GM12801 (cell line): ENCODE measurements around the gene DHX38.

Experiments
- TF ChIP-seq, protein P1 (sequence below): IDR thresholded peaks from one replicate; pipeline ENCODE4 v1.5.1; 2011; ENCODE audit warnings: control low read depth; ENCODE audit not compliant: insufficient read length; ENCODE audit errors: extremely low read depth

Gene DHX38

GRCh38 chr16:72122308-72122707, 28.7 kb downstream of the DHX38 start:
- TF ChIP-seq, protein P1, sequence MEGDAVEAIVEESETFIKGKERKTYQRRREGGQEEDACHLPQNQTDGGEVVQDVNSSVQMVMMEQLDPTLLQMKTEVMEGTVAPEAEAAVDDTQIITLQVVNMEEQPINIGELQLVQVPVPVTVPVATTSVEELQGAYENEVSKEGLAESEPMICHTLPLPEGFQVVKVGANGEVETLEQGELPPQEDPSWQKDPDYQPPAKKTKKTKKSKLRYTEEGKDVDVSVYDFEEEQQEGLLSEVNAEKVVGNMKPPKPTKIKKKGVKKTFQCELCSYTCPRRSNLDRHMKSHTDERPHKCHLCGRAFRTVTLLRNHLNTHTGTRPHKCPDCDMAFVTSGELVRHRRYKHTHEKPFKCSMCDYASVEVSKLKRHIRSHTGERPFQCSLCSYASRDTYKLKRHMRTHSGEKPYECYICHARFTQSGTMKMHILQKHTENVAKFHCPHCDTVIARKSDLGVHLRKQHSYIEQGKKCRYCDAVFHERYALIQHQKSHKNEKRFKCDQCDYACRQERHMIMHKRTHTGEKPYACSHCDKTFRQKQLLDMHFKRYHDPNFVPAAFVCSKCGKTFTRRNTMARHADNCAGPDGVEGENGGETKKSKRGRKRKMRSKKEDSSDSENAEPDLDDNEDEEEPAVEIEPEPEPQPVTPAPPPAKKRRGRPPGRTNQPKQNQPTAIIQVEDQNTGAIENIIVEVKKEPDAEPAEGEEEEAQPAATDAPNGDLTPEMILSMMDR = no peak

DNA sequence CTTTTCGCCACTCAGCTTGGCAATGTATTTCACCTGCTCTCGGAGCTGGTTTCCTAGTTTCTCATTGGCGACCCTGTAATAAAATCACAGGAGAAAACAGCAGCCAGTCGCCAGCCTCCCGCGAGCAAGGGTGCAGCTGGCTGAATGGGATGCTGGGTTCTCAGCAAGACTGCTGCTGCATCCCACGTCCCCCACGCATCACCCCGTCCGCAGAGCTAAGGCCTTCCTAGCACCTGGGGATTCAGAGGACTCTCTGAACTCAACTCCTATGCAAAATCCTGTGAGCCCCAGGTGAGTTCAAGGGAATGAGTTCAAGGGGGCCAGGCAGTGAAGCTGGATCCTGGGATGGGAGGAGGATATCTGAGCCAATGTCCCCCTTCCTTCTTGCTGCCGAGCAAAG, 29.3 kb downstream of the DHX38 start:
- TF ChIP-seq, protein P1 = no peak

- TF ChIP-seq, protein P1 = no peak
Observed at GRCh38 chr16:72123426-72123825, 29.8 kb downstream of the DHX38 start.

- TF ChIP-seq, protein P1 = no peak
Observed at GRCh38 chr16:72124148-72124547, 30.5 kb downstream of the DHX38 start.

- TF ChIP-seq, protein P1 = no peak
Observed at GRCh38 chr16:72124761-72125634, 31.4 kb downstream of the DHX38 start.

DNA sequence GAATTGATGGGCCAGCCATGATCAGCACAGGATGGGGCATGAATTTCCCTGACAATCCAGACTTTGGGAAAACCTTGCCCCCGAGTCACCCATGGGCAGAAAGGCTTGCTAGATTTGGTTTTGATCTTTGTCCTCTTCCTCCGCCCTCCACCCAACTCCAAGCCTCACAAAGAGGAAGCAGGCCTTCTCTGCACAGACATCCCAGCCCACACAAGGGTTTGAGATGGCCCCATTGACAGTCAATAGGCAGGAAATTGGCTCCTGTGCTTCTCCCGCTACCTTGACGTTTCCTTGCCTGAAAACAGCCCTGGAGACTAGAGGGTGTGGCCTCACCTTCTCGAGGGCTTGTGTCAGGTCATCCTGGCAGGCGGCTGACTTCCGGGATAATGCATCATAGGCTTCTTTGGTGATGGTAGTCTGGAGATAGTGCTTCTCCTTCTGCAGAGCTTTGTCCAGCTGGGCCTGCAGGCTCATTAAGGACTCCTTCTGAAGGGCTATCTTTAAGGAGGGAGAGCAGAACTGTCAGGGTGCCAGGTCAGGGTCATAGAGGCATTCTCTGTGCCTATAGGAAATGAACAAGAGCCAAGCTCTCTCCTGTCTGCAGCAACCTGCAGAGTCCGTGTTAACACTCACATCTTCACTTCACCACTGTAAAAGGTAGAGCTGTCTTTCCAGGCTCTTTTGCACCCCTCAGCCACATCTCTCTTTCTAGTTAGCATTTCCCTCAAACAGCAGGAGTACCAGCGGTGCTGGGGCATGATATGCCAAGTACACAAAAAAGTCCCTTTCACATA, 32.2 kb downstream of the DHX38 start:
- TF ChIP-seq, protein P1 = no peak

- TF ChIP-seq, protein P1 = no peak
Observed at GRCh38 chr16:72126429-72126765, 32.8 kb downstream of the DHX38 start.
